GM12892 (cell line): Measurements from ENCODE around the gene LYL1.

Experiments
- POLR2A ChIP-seq: IDR thresholded peaks from 2 replicates; pipeline ENCODE4 v1.6.1; 2011; ENCODE audit warnings: low read depth, low read length, control low read depth
- POLR2AphosphoS5 ChIP-seq: IDR thresholded peaks from 2 replicates; pipeline ENCODE4 v1.6.1; 2011; ENCODE audit warnings: low read depth, low read length, control low read depth
- TAF1 ChIP-seq: IDR thresholded peaks from 2 replicates; pipeline ENCODE4 v1.6.1; 2011; ENCODE audit warnings: low read depth, mild to moderate bottlenecking, control low read depth, low read length, borderline replicate concordance

- TF ChIP-seq POLR2AphosphoS5 (no peak), TAF1 (no peak), POLR2A (no peak)
Observed at GRCh38 chr19:13060233-13060963, 42.3 kb downstream of the LYL1 start.
